SK-N-SH (cell line): ENCODE measurements around the gene NUAK2. TPM values are rescaled to one million over a fixed set of nuclear protein-coding genes. Genes with fewer than 3 reads are reported as not detected.

ENCODE experiments used
- CTCF ChIA-PET: fragments of 300-600, 350-600 bp; formaldehyde crosslinking; extraction: SDS; loops from one replicate; lab custom pipeline; 2021; lab: Yijun Ruan, JAX
- POLR2A ChIA-PET: fragments of 350-600 bp; sonication (Branson Sonifier 250); formaldehyde crosslinking; extraction: SDS; loops from one replicate; lab custom pipeline; 2020; ENCODE audit warnings: antibody characterized with exemption, inconsistent platforms; lab: Yijun Ruan, JAX
- DNase-seq: peaks from one replicate; pipeline ENCODE4 v3.0.0; 2012
- H2AFZ ChIP-seq: fragments of 200-600 bp; sonication (generic); 2 replicates; pipeline ENCODE4 v1.8.1; 2016; ENCODE audit warnings: antibody characterized with exemption, mild to moderate bottlenecking, low read depth
- H3F3A ChIP-seq: fragments of 200-600 bp; sonication (generic); replicated peaks from 2 replicates; pipeline ENCODE3; 2016; ENCODE audit warnings: antibody characterized with exemption, mild to moderate bottlenecking; ENCODE audit not compliant: insufficient read depth
- H3K27ac ChIP-seq, 2 experiments: fragments of 200-500 bp in 1 of 2; fragments of 200-600 bp in 1 of 2; sonication (Bioruptor generic) in 1 of 2; sonication (generic), shearing (Covaris generic) in 1 of 2; 2 replicates each; pipeline versions ENCODE4 v1.5.1 to v1.6.1; 2014 to 2016; ENCODE audit warnings: low read depth in 2 of 2, inconsistent platforms in 1 of 2, low read length in 1 of 2, mild to moderate bottlenecking in 1 of 2, mixed read lengths in 1 of 2
- H3K27me3 ChIP-seq: fragments of 200-600 bp; sonication (generic), shearing (Covaris generic); 2 replicates; pipeline ENCODE4 v1.6.1; 2016; ENCODE audit warnings: mixed run types; ENCODE audit not compliant: insufficient read depth
- H3K36me3 ChIP-seq, 2 experiments: fragments of 200-500 bp in 1 of 2; fragments of 200-600 bp in 1 of 2; sonication (Bioruptor generic) in 1 of 2; sonication (generic) in 1 of 2; replicated peaks in 1 of 2; 2 replicates each; pipeline versions ENCODE3 to v1.5.1; 2014 to 2016; ENCODE audit warnings: low read length in 1 of 2, mild to moderate bottlenecking in 1 of 2; ENCODE audit not compliant: insufficient read depth in 2 of 2, control insufficient read depth in 1 of 2
- H3K4me1 ChIP-seq, 2 experiments: fragments of 200-500 bp in 1 of 2; fragments of 200-600 bp in 1 of 2; sonication (Bioruptor generic) in 1 of 2; sonication (generic), shearing (Covaris generic) in 1 of 2; 2 replicates each; pipeline versions ENCODE4 v1.5.1 to v1.6.1; 2014 to 2016; ENCODE audit warnings: low read depth in 1 of 2, low read length in 1 of 2, mixed run types in 1 of 2; ENCODE audit not compliant: insufficient read depth in 2 of 2, control insufficient read depth in 1 of 2
- H3K4me2 ChIP-seq: fragments of 200-600 bp; sonication (generic), shearing (Covaris generic); 2 replicates; pipeline ENCODE4 v1.6.1; 2017; ENCODE audit warnings: mixed run types
- H3K4me3 ChIP-seq, 2 experiments: fragments of 200-500 bp in 1 of 2; fragments of 200-600 bp in 1 of 2; sonication (Bioruptor generic) in 1 of 2; sonication (generic), shearing (Covaris generic) in 1 of 2; 2 replicates each; pipeline versions ENCODE4 v1.5.1 to v1.8.1; 2014 to 2016; ENCODE audit warnings: low read depth in 2 of 2, inconsistent platforms in 1 of 2, low read length in 1 of 2, mild to moderate bottlenecking in 1 of 2, mixed read lengths in 1 of 2, moderate library complexity in 1 of 2
- H3K79me2 ChIP-seq: fragments of 200-600 bp; sonication (generic); 2 replicates; pipeline ENCODE4 v1.8.1; 2017; ENCODE audit warnings: mild to moderate bottlenecking; ENCODE audit not compliant: insufficient read depth
- H3K9ac ChIP-seq: fragments of 200-600 bp; sonication (generic); 2 replicates; pipeline ENCODE4 v1.6.1; 2017; ENCODE audit warnings: mixed run types
- H3K9me2 ChIP-seq: fragments of 200-600 bp; sonication (generic); 2 replicates; pipeline ENCODE4 v1.6.1; 2017; ENCODE audit warnings: mixed run types
- H3K9me3 ChIP-seq: fragments of 200-600 bp; sonication (generic); 2 replicates; pipeline ENCODE4 v1.6.1; 2017; ENCODE audit warnings: mixed run types, mild to moderate bottlenecking, moderate library complexity
- H4K20me1 ChIP-seq: fragments of 200-600 bp; sonication (generic); 2 replicates; pipeline ENCODE4 v1.6.1; 2017; ENCODE audit warnings: mild to moderate bottlenecking, mixed run types; ENCODE audit not compliant: insufficient read depth
- CHD2 ChIP-seq: fragments of 150-350 bp; IDR thresholded peaks from 2 replicates; pipeline ENCODE4 v1.6.1; 2018; ENCODE audit warnings: low read length; ENCODE audit not compliant: partially characterized antibody
- EP300 ChIP-seq, 2 experiments: IDR thresholded peaks; 2 replicates each; pipeline versions ENCODE4 v1.4.0 to v1.6.1; 2012; ENCODE audit warnings: borderline replicate concordance in 1 of 2, low read depth in 1 of 2, low read length in 1 of 2
- FOXM1 ChIP-seq: IDR thresholded peaks from 2 replicates; pipeline ENCODE4 v1.4.0; 2012; ENCODE audit warnings: low read depth, mild to moderate bottlenecking
- JUND ChIP-seq: IDR thresholded peaks from 2 replicates; pipeline ENCODE4 v1.4.0; 2012
- MEF2A ChIP-seq: IDR thresholded peaks from 2 replicates; pipeline ENCODE4 v1.4.0; 2012; ENCODE audit warnings: low read depth, borderline replicate concordance
- NFIC ChIP-seq: IDR thresholded peaks from 2 replicates; pipeline ENCODE4 v1.4.0; 2012; ENCODE audit warnings: borderline replicate concordance
- PBX3 ChIP-seq: IDR thresholded peaks from 2 replicates; pipeline ENCODE4; 2012
- POLR2AphosphoS5 ChIP-seq: IDR thresholded peaks from 2 replicates; pipeline ENCODE4 v1.6.1; 2012; ENCODE audit warnings: low read depth, low read length
- RFX5 ChIP-seq: IDR thresholded peaks from 2 replicates; pipeline ENCODE4 v1.6.1; 2012; ENCODE audit warnings: mild to moderate bottlenecking, improper control_type of control experiment, low read length
- RXRA ChIP-seq: IDR thresholded peaks from 2 replicates; pipeline ENCODE4 v1.4.0; 2012; ENCODE audit warnings: low read depth, mild to moderate bottlenecking, borderline replicate concordance
- SIN3A ChIP-seq: IDR thresholded peaks from 2 replicates; pipeline ENCODE4 v1.6.1; 2012; ENCODE audit warnings: low read depth, mild to moderate bottlenecking, low read length, moderate library complexity, borderline replicate concordance
- TAF1 ChIP-seq: IDR thresholded peaks from 2 replicates; pipeline ENCODE4 v1.6.1; 2012; ENCODE audit warnings: low read depth, mild to moderate bottlenecking, low read length, moderate library complexity, borderline replicate concordance
- TCF12 ChIP-seq: IDR thresholded peaks from 2 replicates; pipeline ENCODE4 v1.4.0; 2012
- TEAD4 ChIP-seq: IDR thresholded peaks from 2 replicates; pipeline ENCODE4 v1.4.0; 2012; ENCODE audit warnings: mild to moderate bottlenecking, borderline replicate concordance; ENCODE audit not compliant: insufficient read depth
- USF1 ChIP-seq: IDR thresholded peaks from 2 replicates; pipeline ENCODE4 v1.4.0; 2012; ENCODE audit warnings: low read depth, borderline replicate concordance
- WGBS: methylation state at CpG from one replicate; pipeline ENCODE4 v1.1.6; 2017; ENCODE audit warnings: low lambda C conversion rate; 5-methylcytosine and 5-hydroxymethylcytosine counted together
- polyA plus RNA-seq, 3 experiments: library from polyadenylated mRNA; depleted of rRNA; stranded (reverse); fragments of >200 nt; gene quantifications; 2 replicates each; pipeline ENCODE4 v1.2.3, GENCODE V29; 2012
- TF ChIP-seq, protein P1 (sequence below): IDR thresholded peaks from 2 replicates; pipeline ENCODE4 v1.6.1; 2012; ENCODE audit warnings: mild to moderate bottlenecking, low read depth, low read length, moderate library complexity
- TF ChIP-seq, protein P2 (sequence below): IDR thresholded peaks from 2 replicates; pipeline ENCODE4 v1.4.0; 2012; ENCODE audit warnings: low read depth

NUAK2 gene
- polyA plus RNA-seq, 1 of the 3 experiments (the other 2 are of a cell fraction): 11.1 TPM

GRCh38 chr1:205346956-205347574, 25.5 kb upstream of the NUAK2 start:
- ChIA-PET POLR2A (no interaction called here), CTCF (interaction anchor here (1.2 to 9.5 kb wide), 5 partner anchors 11 to 182 kb away, joined by 3 to 79 read pairs (median 8); no protein-coding TSS in a partner anchor)
- Histone ChIP-seq H3F3A (no peaks in the 10 kb centered on the region), H3K27ac (no peak overlapping the region), H2AFZ (no peak overlapping the region), H3K4me2 (no peak overlapping the region), H3K36me3 (no peaks in the 10 kb centered on the region), H3K4me3 (no peak overlapping the region), H4K20me1 (no peaks in the 10 kb centered on the region), H3K27me3 (peaks cover 11% of the 10 kb centered on the region; the same call in 1 of the 2 replicates), H3K79me2 (no peaks in the 10 kb centered on the region), H3K9ac (no peak overlapping the region), H3K9me2 (no peaks in the 10 kb centered on the region), H3K4me1 (peaks cover 0 to 8% of the 10 kb centered on the region in 2 experiments; a peak in 1 of 4 replicates), H3K9me3 (no peaks in the 10 kb centered on the region)
- DNase-seq: no peak
- TF ChIP-seq POLR2AphosphoS5 (no peak), JUND (no peak), EP300 (IDR thresholded peaks at IDR 0.05; ENCODE audit: borderline replicate concordance in 1 of 2, low read depth in 1 of 2, low read length in 1 of 2) (no peak), USF1 (no peak), SIN3A (no peak), TAF1 (no peak), CHD2 (no peak), TEAD4 (no peak), NFIC (no peak), FOXM1 (no peak), MEF2A (no peak), RXRA (no peak), RFX5 (no peak), TCF12 (no peak), PBX3 (no peak)
- TF ChIP-seq, protein P1, sequence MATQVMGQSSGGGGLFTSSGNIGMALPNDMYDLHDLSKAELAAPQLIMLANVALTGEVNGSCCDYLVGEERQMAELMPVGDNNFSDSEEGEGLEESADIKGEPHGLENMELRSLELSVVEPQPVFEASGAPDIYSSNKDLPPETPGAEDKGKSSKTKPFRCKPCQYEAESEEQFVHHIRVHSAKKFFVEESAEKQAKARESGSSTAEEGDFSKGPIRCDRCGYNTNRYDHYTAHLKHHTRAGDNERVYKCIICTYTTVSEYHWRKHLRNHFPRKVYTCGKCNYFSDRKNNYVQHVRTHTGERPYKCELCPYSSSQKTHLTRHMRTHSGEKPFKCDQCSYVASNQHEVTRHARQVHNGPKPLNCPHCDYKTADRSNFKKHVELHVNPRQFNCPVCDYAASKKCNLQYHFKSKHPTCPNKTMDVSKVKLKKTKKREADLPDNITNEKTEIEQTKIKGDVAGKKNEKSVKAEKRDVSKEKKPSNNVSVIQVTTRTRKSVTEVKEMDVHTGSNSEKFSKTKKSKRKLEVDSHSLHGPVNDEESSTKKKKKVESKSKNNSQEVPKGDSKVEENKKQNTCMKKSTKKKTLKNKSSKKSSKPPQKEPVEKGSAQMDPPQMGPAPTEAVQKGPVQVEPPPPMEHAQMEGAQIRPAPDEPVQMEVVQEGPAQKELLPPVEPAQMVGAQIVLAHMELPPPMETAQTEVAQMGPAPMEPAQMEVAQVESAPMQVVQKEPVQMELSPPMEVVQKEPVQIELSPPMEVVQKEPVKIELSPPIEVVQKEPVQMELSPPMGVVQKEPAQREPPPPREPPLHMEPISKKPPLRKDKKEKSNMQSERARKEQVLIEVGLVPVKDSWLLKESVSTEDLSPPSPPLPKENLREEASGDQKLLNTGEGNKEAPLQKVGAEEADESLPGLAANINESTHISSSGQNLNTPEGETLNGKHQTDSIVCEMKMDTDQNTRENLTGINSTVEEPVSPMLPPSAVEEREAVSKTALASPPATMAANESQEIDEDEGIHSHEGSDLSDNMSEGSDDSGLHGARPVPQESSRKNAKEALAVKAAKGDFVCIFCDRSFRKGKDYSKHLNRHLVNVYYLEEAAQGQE: no peak
- TF ChIP-seq, protein P2, sequence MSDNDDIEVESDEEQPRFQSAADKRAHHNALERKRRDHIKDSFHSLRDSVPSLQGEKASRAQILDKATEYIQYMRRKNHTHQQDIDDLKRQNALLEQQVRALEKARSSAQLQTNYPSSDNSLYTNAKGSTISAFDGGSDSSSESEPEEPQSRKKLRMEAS: no peak
- 72% methylated on average over 10 of the region's 10 CpGs for WGBS
